Neural progenitor cell (in vitro differentiated cells): ENCODE results near the gene PPP2R2B. TPM values are rescaled to one million over a fixed set of nuclear protein-coding genes. Genes with fewer than 3 reads are reported as not detected.

Source experiments
- DNase-seq: peaks from one replicate; pipeline ENCODE4 v3.0.0-alpha.2; 2016; ENCODE audit warnings: low spot score
- H2AFZ ChIP-seq: fragments of 200-600 bp; sonication (generic); replicated peaks from 2 replicates; pipeline ENCODE4 v1.6.1; 2016; ENCODE audit warnings: antibody characterized with exemption
- H3F3A ChIP-seq: fragments of 200-600 bp; sonication (generic); 2 replicates; pipeline ENCODE4 v1.6.1; 2016; ENCODE audit warnings: antibody characterized with exemption, low read depth
- H3K27ac ChIP-seq: fragments of 200-600 bp; sonication (generic); 2 replicates; pipeline ENCODE4 v1.5.1; 2016; ENCODE audit warnings: mild to moderate bottlenecking
- H3K27me3 ChIP-seq: fragments of 200-600 bp; sonication (generic); 2 replicates; pipeline ENCODE4 v1.6.1; 2016; ENCODE audit warnings: mild to moderate bottlenecking, moderate library complexity
- H3K36me3 ChIP-seq: fragments of 200-600 bp; sonication (generic); 2 replicates; pipeline ENCODE4 v1.5.1; 2016
- H3K4me1 ChIP-seq: fragments of 200-600 bp; sonication (generic); 2 replicates; pipeline ENCODE4 v1.6.1; 2016; ENCODE audit warnings: mixed run types
- H3K4me2 ChIP-seq: fragments of 200-600 bp; sonication (generic); 2 replicates; pipeline ENCODE4 v1.6.1; 2016
- H3K4me3 ChIP-seq: fragments of 200-600 bp; sonication (generic); 2 replicates; pipeline ENCODE4 v1.5.1; 2016
- H3K79me2 ChIP-seq: fragments of 200-600 bp; sonication (generic); 2 replicates; pipeline ENCODE4 v1.6.1; 2016; ENCODE audit warnings: low read depth
- H3K9ac ChIP-seq: fragments of 200-600 bp; sonication (generic); 2 replicates; pipeline ENCODE4 v1.6.1; 2016
- H3K9me3 ChIP-seq: fragments of 200-600 bp; sonication (generic); 2 replicates; pipeline ENCODE4 v1.5.1; 2016; ENCODE audit warnings: low read depth
- H4K20me1 ChIP-seq: fragments of 200-600 bp; sonication (generic); 2 replicates; pipeline ENCODE4 v1.6.1; 2016; ENCODE audit warnings: low read depth
- H3K27ac Mint-ChIP-seq: 3 replicates; pipeline ENCODE4 v1.8.0; 2021; ENCODE audit warnings: mixed read lengths
- H3K27me3 Mint-ChIP-seq: 2 replicates; pipeline ENCODE4 v1.8.0; 2022; ENCODE audit warnings: low read depth, mild to moderate bottlenecking, inconsistent platforms, moderate library complexity, mixed read lengths; ENCODE audit not compliant: insufficient read depth
- H3K36me3 Mint-ChIP-seq: 3 replicates; pipeline ENCODE4 v1.8.0; 2021; ENCODE audit warnings: mixed read lengths
- H3K4me1 Mint-ChIP-seq: 3 replicates; pipeline ENCODE4 v1.8.0; 2021; ENCODE audit warnings: mixed read lengths
- H3K4me3 Mint-ChIP-seq: 3 replicates; pipeline ENCODE4 v1.8.0; 2021; ENCODE audit warnings: mild to moderate bottlenecking, moderate library complexity, mixed read lengths
- H3K9me3 Mint-ChIP-seq: 3 replicates; pipeline ENCODE4 v1.8.0; 2020; ENCODE audit warnings: mixed read lengths
- CTCF ChIP-seq: fragments of 200-600 bp; sonication (generic); IDR thresholded peaks from 2 replicates; pipeline ENCODE4 v1.5.1; 2017; ENCODE audit warnings: antibody characterized with exemption, mild to moderate bottlenecking
- EZH2 ChIP-seq: fragments of 200-600 bp; sonication (generic); IDR thresholded peaks from 2 replicates; pipeline ENCODE4 v1.6.1; 2017; ENCODE audit warnings: antibody characterized with exemption, mild to moderate bottlenecking, moderate library complexity
- EZH2phosphoT487 ChIP-seq: fragments of 200-600 bp; sonication (generic); IDR thresholded peaks from 2 replicates; pipeline ENCODE4 v1.6.1; 2017; ENCODE audit warnings: antibody characterized with exemption
- total RNA-seq: library from RNA; depleted of rRNA; stranded (reverse); fragments of >200 nt; gene quantifications from 2 replicates; pipeline ENCODE4 v1.2.3, GENCODE V29; 2015; ENCODE audit warnings: low replicate concordance

PPP2R2B gene
- total RNA-seq, 1 donor from 2014 or later = 26.6 TPM

GRCh38 chr5:146816775-146817387, 61.7 kb downstream of the PPP2R2B start:
- Mint-ChIP-seq H3K27ac (no peak overlapping the region), H3K4me1 (peaks cover 8% of the 10 kb centered on the region), H3K9me3 (no peaks in the 10 kb centered on the region), H3K4me3 (no peak overlapping the region), H3K36me3 (no peaks in the 10 kb centered on the region), H3K27me3 (no peaks in the 10 kb centered on the region)
- no peak for DNase-seq
- Histone ChIP-seq H3K27me3 (no peaks in the 10 kb centered on the region), H3F3A (peaks cover 12% of the 10 kb centered on the region), H3K27ac (no peak overlapping the region), H3K4me2 (no peak overlapping the region), H3K4me1 (peaks cover 23% of the 10 kb centered on the region), H3K79me2 (no peaks in the 10 kb centered on the region), H4K20me1 (no peaks in the 10 kb centered on the region), H3K9ac (no peak overlapping the region), H2AFZ (no peak overlapping the region), H3K4me3 (no peak overlapping the region), H3K36me3 (no peaks in the 10 kb centered on the region), H3K9me3 (no peaks in the 10 kb centered on the region)
- no peak for TF ChIP-seq EZH2
- TF ChIP-seq CTCF = no peak
- no peak for TF ChIP-seq EZH2phosphoT487

DNA sequence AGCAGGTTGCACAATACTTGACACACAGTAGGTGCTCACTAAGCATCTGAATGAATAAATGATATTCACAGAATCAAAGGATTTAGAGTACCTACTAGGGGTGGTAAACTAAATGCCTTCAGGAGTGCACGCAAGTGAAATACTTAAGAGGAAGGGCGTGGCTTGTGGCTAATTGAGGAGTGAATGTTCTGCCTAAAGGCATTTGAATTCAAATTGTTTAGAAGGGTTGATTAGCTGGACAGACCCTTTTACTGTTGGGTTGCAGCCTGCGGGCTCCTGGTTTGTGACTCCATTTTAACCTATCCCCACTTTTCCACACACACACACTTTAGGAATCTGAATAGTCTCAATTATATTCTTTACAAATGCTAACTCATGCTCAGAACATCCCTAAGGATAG, 63.1 kb downstream of the PPP2R2B start:
- Histone ChIP-seq H3K9ac (no peak overlapping the region), H3F3A (peaks cover 12% of the 10 kb centered on the region), H3K4me1 (peaks cover 23% of the 10 kb centered on the region), H3K27me3 (no peaks in the 10 kb centered on the region), H4K20me1 (no peaks in the 10 kb centered on the region), H3K79me2 (no peaks in the 10 kb centered on the region), H3K4me2 (no peak overlapping the region), H3K27ac (no peak overlapping the region), H3K4me3 (no peak overlapping the region), H2AFZ (no peak overlapping the region), H3K36me3 (no peaks in the 10 kb centered on the region), H3K9me3 (no peaks in the 10 kb centered on the region)
- Mint-ChIP-seq H3K27ac (no peak overlapping the region), H3K36me3 (no peaks in the 10 kb centered on the region), H3K27me3 (no peaks in the 10 kb centered on the region), H3K4me1 (peaks cover 8% of the 10 kb centered on the region), H3K4me3 (no peak overlapping the region), H3K9me3 (peaks cover 3% of the 10 kb centered on the region)
- peak; percentile 10 for DNase-seq
- TF ChIP-seq EZH2 = no peak
- no peak for TF ChIP-seq CTCF
- TF ChIP-seq EZH2phosphoT487 = no peak

DNA sequence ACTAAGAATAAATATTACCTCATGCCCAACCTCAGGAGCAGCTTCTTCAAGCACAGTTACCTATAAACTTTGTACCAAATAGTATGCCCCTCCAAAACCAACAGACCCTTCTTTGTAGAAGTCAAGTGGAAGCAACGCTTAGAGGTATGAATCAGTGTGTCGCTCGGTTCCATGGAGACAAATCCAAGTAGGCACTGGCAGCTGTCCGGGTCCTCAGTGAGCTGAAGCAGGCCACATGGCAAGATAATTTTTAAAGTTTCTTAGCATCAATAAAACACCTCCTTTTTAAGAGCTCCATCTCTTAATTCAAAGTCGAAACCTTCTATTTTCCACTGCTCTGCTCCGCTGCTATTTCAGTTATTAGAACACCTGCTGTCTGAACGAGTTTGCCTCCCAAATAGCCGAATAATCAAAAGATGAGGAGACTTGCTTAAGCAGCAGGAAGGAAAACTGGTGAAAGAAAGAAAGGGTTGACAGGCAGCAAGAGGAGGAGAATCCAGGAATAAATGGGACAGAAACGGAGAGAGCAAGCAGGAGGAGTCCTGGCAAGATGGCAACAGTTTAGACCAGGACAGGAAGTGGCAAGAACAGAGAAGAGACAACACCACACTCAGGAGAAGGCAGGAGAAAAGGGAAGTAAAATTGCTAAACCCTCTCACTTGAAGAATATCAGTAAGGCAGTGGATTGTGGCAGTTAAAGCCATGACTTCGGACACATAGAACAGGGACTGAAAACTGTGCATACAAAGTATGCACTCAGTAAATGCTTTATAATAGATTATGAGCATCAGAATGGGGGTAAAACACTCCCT, 65.0 kb downstream of the PPP2R2B start:
- Histone ChIP-seq H2AFZ (no peak overlapping the region), H3K79me2 (no peaks in the 10 kb centered on the region), H3K9ac (no peak overlapping the region), H4K20me1 (no peaks in the 10 kb centered on the region), H3K27ac (no peak overlapping the region), H3K4me3 (no peak overlapping the region), H3K4me1 (peaks cover 23% of the 10 kb centered on the region), H3F3A (peaks cover 7% of the 10 kb centered on the region), H3K27me3 (no peaks in the 10 kb centered on the region), H3K36me3 (no peaks in the 10 kb centered on the region), H3K9me3 (no peaks in the 10 kb centered on the region), H3K4me2 (peak overlapping the region; percentile 24)
- Mint-ChIP-seq H3K36me3 (no peaks in the 10 kb centered on the region), H3K9me3 (peaks cover 3% of the 10 kb centered on the region), H3K4me3 (no peak overlapping the region), H3K27ac (no peak overlapping the region), H3K4me1 (peaks cover 20% of the 10 kb centered on the region), H3K27me3 (peaks cover 4% of the 10 kb centered on the region)
- no peak for TF ChIP-seq CTCF
- DNase-seq = no peak
